Left ventricle myocardium inferior (tissue), 1 donor: ENCODE measurements around the gene MVB12B. TPM values are rescaled to one million over a fixed set of nuclear protein-coding genes. Genes with fewer than 3 reads are reported as not detected.

Source experiments
- DNase-seq: peaks from one replicate; pipeline ENCODE4 v3.0.0-alpha.2; 2020
- H3K27ac ChIP-seq: fragments of 200-600 bp; replicated peaks from 2 replicates; pipeline ENCODE4 v1.8.0; 2021
- H3K27me3 ChIP-seq: fragments of 200-600 bp; 2 replicates; pipeline ENCODE4 v1.8.0; 2021; ENCODE audit warnings: low read depth
- H3K36me3 ChIP-seq: fragments of 200-600 bp; 2 replicates; pipeline ENCODE4 v1.8.0; 2021
- H3K4me1 ChIP-seq: fragments of 200-600 bp; 2 replicates; pipeline ENCODE4 v1.8.0; 2021
- H3K4me3 ChIP-seq: fragments of 200-600 bp; 2 replicates; pipeline ENCODE4 v1.8.0; 2021; ENCODE audit warnings: mild to moderate bottlenecking, moderate library complexity
- H3K9me3 ChIP-seq: fragments of 200-600 bp; replicated peaks from 2 replicates; pipeline ENCODE4 v1.8.0; 2021
- intact Hi-C: fragments of 100-400 bp; cut with micrococcal nuclease; formaldehyde crosslinking; loops from one replicate; pipeline ENCODE4 v1.11.0; 2022
- total RNA-seq: library from RNA; stranded (reverse); fragmentation: NEBNext Ultra II Directional; extraction: Animal tissue kit (Norgen Biotek cat#: 25700); gene quantifications from one replicate; pipeline ENCODE4 v1.2.1, GENCODE V29; 2021
- TF ChIP-seq, protein P1 (sequence below): fragments of 200-600 bp; IDR thresholded peaks from 2 replicates; pipeline ENCODE4 v1.8.0; 2021; ENCODE audit warnings: antibody characterized with exemption, mild to moderate bottlenecking, borderline replicate concordance
- donor health status: DM: no; HTN: yes; CAD: no; lungs with severe emphysema.

The MVB12B gene
- total RNA-seq, 1 donor from 2014 or later: 11.2 TPM

DNA sequence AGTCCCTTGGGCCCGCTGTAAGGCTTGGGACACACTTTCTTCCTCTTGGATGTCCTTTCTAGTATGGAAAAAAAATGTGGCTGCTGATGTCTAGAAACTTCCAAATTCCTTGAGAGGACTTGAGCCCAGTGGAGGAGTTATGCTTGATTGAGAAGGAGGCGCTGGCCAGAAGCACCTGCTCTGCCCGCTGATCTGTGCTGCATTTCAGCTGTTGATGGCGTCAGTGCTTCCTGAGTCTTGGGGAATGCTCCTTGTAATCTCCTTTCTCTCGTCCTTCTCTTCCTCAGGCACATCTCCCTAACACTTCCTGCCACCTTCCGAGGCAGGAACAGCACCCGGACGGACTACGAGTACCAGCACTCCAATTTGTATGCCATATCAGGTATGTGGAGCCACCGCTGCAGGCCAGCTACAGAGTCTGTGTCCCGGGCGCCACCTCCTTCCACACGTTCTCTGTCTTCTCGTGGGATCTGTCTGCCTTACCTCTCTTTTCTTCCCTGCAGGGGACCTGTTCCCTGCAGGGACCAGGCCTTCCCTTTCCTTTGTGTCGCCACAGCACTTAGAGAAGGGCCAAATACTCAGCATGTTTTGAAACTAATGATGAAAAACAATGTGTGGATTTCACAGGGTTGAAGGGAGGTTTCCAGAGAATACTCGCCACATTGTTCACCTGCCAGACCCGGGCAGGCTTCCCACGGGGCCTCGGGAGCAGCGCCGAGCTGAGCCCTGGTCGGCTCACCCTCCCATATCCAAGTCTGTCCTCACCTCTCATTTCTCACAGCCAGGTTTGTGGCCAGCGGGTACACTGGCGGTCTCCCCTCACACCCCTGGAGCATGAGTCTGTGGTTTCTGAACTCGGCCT lies 95.2 kb downstream of the MVB12B start:
- peaks cover 17% of the 10 kb centered on the region for H3K36me3 ChIP-seq
- DNase-seq: no peak

DNA sequence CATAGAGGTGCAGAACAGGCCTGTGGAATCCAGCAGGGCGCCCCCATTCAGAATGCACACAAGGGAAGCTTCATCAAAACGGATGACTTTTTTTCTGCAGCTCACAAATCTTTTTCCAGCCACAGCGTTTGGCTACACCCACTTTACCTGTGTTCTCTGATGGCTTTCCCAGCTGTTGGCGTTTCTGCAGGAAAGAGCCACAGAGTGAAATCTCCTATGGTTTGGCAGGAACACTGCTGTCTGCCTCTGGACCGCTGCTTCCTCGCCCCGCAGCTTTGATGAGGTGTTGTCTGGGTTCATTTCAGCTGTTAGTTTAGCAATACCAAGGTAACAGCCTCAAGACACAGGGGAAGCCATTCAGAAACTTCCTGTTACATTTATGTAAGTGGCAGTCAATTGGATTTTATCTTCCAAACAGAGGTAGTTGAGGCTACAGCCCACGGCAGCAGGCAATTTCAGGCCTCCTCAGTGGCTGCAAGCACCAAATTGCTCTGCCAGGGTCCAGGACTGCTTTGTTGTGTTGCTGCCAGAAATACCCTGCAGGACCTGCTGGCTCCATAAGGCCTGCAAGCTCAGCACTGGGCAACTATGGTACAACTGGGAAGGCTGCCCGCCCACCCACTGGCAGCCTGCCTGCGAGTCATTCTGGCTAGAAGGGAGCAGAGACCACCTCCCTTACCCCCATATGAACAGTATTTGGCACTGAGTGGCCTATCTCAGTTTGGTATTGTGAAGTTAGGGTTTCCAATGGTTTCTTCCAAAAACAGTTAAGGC lies 96.7 kb downstream of the MVB12B start:
- TF ChIP-seq, protein P1, sequence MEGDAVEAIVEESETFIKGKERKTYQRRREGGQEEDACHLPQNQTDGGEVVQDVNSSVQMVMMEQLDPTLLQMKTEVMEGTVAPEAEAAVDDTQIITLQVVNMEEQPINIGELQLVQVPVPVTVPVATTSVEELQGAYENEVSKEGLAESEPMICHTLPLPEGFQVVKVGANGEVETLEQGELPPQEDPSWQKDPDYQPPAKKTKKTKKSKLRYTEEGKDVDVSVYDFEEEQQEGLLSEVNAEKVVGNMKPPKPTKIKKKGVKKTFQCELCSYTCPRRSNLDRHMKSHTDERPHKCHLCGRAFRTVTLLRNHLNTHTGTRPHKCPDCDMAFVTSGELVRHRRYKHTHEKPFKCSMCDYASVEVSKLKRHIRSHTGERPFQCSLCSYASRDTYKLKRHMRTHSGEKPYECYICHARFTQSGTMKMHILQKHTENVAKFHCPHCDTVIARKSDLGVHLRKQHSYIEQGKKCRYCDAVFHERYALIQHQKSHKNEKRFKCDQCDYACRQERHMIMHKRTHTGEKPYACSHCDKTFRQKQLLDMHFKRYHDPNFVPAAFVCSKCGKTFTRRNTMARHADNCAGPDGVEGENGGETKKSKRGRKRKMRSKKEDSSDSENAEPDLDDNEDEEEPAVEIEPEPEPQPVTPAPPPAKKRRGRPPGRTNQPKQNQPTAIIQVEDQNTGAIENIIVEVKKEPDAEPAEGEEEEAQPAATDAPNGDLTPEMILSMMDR: no peak
- peaks cover 17% of the 10 kb centered on the region for H3K36me3 ChIP-seq
- no peak overlapping the region for H3K27ac ChIP-seq
- intact Hi-C loops: no loop called here
- H3K9me3 ChIP-seq: no peaks in the 10 kb centered on the region
- peaks cover 31% of the 10 kb centered on the region for H3K4me1 ChIP-seq
- no peak overlapping the region for H3K4me3 ChIP-seq
- H3K27me3 ChIP-seq: no peaks in the 10 kb centered on the region
- no peak for DNase-seq

More for the DNA sequence above, 95.2 kb downstream of the MVB12B start:
- intact Hi-C loops: no loop called here
- no peak overlapping the region for H3K27ac ChIP-seq
- peaks cover 31% of the 10 kb centered on the region for H3K4me1 ChIP-seq
- no peaks in the 10 kb centered on the region for H3K27me3 ChIP-seq
- TF ChIP-seq, protein P1: no peak
- H3K4me3 ChIP-seq: no peak overlapping the region
- H3K9me3 ChIP-seq: no peaks in the 10 kb centered on the region

DNA sequence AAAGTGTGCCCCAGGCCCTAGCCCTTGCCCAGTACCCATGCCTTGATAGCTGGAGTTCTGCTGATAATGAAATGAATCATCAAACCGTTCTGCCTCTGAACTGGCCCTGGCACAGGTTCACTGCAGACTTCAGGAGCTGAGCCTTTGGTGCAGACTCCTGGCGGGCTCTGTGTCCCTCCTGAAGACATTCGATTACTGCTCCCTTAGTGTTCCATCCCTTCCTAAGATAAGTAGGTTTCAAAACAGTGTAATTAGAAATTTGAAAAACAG lies 97.2 kb downstream of the MVB12B start:
- DNase-seq: no peak
- intact Hi-C loops: no loop called here
- no peaks in the 10 kb centered on the region for H3K27me3 ChIP-seq
- H3K4me3 ChIP-seq: no peak overlapping the region
- TF ChIP-seq, protein P1: no peak
- no peaks in the 10 kb centered on the region for H3K9me3 ChIP-seq
- H3K27ac ChIP-seq: no peak overlapping the region
- H3K4me1 ChIP-seq: peaks cover 31% of the 10 kb centered on the region
- peaks cover 17% of the 10 kb centered on the region for H3K36me3 ChIP-seq

DNA sequence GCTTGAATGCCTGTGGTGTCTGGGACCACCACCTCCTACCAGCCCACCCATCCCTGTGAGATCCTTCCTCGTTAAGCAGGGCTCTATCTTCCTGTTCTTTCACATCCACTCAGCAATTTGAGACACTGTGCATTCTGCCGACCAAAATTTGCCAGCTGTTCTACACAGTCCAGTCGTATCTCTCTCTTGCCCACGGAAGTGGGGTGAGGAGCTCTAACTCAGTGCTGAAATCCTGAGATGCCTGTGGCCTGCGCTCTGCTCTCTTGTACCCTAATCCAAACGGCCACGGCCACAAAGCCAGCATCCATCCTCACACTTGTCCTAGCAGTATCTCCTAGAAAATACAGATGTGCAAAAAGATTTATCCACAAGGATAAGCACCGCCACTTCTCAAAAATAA lies 97.9 kb downstream of the MVB12B start:
- no peak for DNase-seq
- intact Hi-C loops: no loop called here
- H3K27me3 ChIP-seq: no peaks in the 10 kb centered on the region
- TF ChIP-seq, protein P1: no peak
- H3K9me3 ChIP-seq: no peaks in the 10 kb centered on the region
- peaks cover 28% of the 10 kb centered on the region for H3K4me1 ChIP-seq
- no peak overlapping the region for H3K4me3 ChIP-seq
- H3K27ac ChIP-seq: no peak overlapping the region
- H3K36me3 ChIP-seq: peaks cover 20% of the 10 kb centered on the region

DNA sequence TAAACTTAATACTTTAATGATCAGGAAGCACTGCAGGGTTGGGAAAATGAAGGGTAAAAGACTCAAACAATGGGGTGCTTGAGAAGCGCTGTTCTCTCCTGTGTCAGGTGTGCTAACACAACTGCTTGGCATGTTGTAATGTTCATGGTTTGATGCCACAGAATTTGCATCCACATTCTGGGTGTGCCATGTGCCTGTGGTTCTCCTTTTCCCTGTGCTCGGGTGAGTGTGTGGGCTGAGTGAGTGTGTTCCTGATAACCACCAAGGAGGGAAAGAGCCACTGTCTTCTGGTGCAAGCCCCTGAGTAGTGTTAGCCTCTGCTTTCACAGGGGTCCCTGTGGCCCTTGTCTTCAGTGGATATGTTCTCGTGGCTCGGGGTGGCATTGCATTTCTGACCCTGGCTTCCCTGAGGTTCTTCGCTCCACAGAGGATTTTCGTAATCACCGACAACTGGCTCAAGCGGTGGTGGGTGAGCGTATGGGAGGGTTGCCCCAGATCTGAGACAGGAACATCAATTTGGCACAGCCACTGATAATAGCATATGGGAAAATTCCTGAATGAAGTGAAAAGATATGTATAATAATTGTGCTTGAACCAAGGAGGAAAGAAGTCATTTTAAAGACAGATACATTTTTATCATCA lies 102.0 kb downstream of the MVB12B start:
- TF ChIP-seq, protein P1: no peak
- intact Hi-C loops: no loop called here
- Histone ChIP-seq H3K4me1 (peaks cover under 1% of the 10 kb centered on the region), H3K36me3 (peaks cover 16% of the 10 kb centered on the region), H3K4me3 (no peak overlapping the region), H3K27ac (no peak overlapping the region), H3K27me3 (no peaks in the 10 kb centered on the region), H3K9me3 (no peaks in the 10 kb centered on the region)
- DNase-seq: no peak
